ENCODE results near the gene RAD51B.

DNA sequence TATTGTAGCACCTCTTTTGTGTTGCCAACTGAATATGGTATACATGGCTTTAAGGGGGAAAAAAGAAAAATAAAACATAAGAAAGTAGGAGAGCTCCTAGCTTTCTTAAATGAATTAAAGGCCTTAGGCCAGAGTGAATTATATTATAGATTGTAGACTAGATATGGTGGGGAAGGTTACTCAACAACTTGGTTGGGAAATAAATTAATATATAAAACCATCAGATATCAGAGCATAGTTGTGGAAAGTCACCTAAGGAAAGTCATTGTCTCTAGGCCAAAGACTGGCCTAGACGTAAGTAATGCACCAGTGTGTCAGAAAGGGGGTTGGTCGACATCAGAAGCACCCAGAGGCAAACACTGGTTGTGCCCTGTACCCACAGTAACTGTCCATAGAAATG is 391.8 kb downstream of the RAD51B start:
- TF ChIP-seq, protein P1, sequence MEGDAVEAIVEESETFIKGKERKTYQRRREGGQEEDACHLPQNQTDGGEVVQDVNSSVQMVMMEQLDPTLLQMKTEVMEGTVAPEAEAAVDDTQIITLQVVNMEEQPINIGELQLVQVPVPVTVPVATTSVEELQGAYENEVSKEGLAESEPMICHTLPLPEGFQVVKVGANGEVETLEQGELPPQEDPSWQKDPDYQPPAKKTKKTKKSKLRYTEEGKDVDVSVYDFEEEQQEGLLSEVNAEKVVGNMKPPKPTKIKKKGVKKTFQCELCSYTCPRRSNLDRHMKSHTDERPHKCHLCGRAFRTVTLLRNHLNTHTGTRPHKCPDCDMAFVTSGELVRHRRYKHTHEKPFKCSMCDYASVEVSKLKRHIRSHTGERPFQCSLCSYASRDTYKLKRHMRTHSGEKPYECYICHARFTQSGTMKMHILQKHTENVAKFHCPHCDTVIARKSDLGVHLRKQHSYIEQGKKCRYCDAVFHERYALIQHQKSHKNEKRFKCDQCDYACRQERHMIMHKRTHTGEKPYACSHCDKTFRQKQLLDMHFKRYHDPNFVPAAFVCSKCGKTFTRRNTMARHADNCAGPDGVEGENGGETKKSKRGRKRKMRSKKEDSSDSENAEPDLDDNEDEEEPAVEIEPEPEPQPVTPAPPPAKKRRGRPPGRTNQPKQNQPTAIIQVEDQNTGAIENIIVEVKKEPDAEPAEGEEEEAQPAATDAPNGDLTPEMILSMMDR (IDR thresholded peaks at IDR 0.05), result no peak
- TF ChIP-seq POLR2A (IDR thresholded peaks at IDR 0.05), result no peak
